HEK293 (cell line): ENCODE measurements around the gene PPP4C.

Source experiments
- SALL2 ChIP-seq: fragments of 450-650 bp; formaldehyde crosslinking; IDR thresholded peaks from 2 replicates; pipeline ENCODE4 v1.5.0; 2017; ENCODE audit warnings: missing biosample characterization, mild to moderate bottlenecking, missing genetic modification characterization, borderline replicate concordance
- TCF7L2 ChIP-seq: IDR thresholded peaks from 2 replicates; pipeline ENCODE4 v1.6.1; 2011; ENCODE audit warnings: low read depth, mild to moderate bottlenecking, inconsistent platforms, low read length, moderate library complexity, borderline replicate concordance
- ZBTB17 ChIP-seq: fragments of 450-650 bp; formaldehyde crosslinking; IDR thresholded peaks from 2 replicates; pipeline ENCODE4 v1.5.1; 2016; ENCODE audit warnings: missing biosample characterization, missing genetic modification characterization
- ZFHX2 ChIP-seq: fragments of 450-650 bp; formaldehyde crosslinking; conservative IDR thresholded peaks from 2 replicates; pipeline ENCODE4 v1.5.1; 2016; ENCODE audit warnings: missing biosample characterization, missing genetic modification characterization
- ZNF114 ChIP-seq: fragments of 450-650 bp; formaldehyde crosslinking; IDR thresholded peaks from 2 replicates; pipeline ENCODE4 v1.5.0; 2017; ENCODE audit warnings: missing biosample characterization, missing genetic modification characterization
- ZNF121 ChIP-seq: fragments of 450-650 bp; formaldehyde crosslinking; IDR thresholded peaks from 2 replicates; pipeline ENCODE4 v1.5.1; 2016; ENCODE audit warnings: missing biosample characterization, missing genetic modification characterization
- ZNF133 ChIP-seq: fragments of 450-650 bp; formaldehyde crosslinking; IDR thresholded peaks from 2 replicates; pipeline ENCODE4 v1.5.1; 2016; ENCODE audit warnings: missing biosample characterization, missing genetic modification characterization
- ZNF140 ChIP-seq: fragments of 450-650 bp; formaldehyde crosslinking; IDR thresholded peaks from 2 replicates; pipeline ENCODE4 v1.5.1; 2016; ENCODE audit warnings: missing biosample characterization, missing genetic modification characterization
- ZNF148 ChIP-seq: fragments of 450-650 bp; formaldehyde crosslinking; IDR thresholded peaks from 2 replicates; pipeline ENCODE4 v1.5.0; 2017; ENCODE audit warnings: missing biosample characterization, missing genetic modification characterization, borderline replicate concordance
- ZNF155 ChIP-seq: fragments of 450-650 bp; formaldehyde crosslinking; IDR thresholded peaks from 2 replicates; pipeline ENCODE4 v1.5.1; 2016; ENCODE audit warnings: missing biosample characterization, missing genetic modification characterization
- ZNF169 ChIP-seq: fragments of 450-650 bp; formaldehyde crosslinking; IDR thresholded peaks from 2 replicates; pipeline ENCODE4 v1.5.1; 2016; ENCODE audit warnings: missing biosample characterization, missing genetic modification characterization
- ZNF26 ChIP-seq: fragments of 450-650 bp; formaldehyde crosslinking; IDR thresholded peaks from 2 replicates; pipeline ENCODE4 v1.5.1; 2016; ENCODE audit warnings: missing biosample characterization, missing genetic modification characterization
- ZNF280C ChIP-seq: fragments of 450-650 bp; formaldehyde crosslinking; IDR thresholded peaks from 2 replicates; pipeline ENCODE4 v1.5.1; 2016; ENCODE audit warnings: missing biosample characterization, missing genetic modification characterization
- ZNF302 ChIP-seq: fragments of 450-650 bp; formaldehyde crosslinking; IDR thresholded peaks from 2 replicates; pipeline ENCODE4 v1.5.1; 2016; ENCODE audit warnings: missing biosample characterization, missing genetic modification characterization, low read depth
- ZNF423 ChIP-seq: fragments of 450-650 bp; formaldehyde crosslinking; IDR thresholded peaks from 2 replicates; pipeline ENCODE4 v1.5.1; 2016; ENCODE audit warnings: missing biosample characterization, missing genetic modification characterization
- ZNF558 ChIP-seq: fragments of 450-650 bp; formaldehyde crosslinking; IDR thresholded peaks from 2 replicates; pipeline ENCODE4 v1.5.1; 2016; ENCODE audit warnings: missing biosample characterization, missing genetic modification characterization
- ZNF621 ChIP-seq: fragments of 450-650 bp; formaldehyde crosslinking; IDR thresholded peaks from 2 replicates; pipeline ENCODE4 v1.5.1; 2017; ENCODE audit warnings: missing biosample characterization, missing genetic modification characterization
- ZNF704 ChIP-seq: fragments of 450-650 bp; formaldehyde crosslinking; IDR thresholded peaks from 2 replicates; pipeline ENCODE4 v1.5.1; 2016; ENCODE audit warnings: missing biosample characterization, missing genetic modification characterization
- ZNF707 ChIP-seq: fragments of 450-650 bp; formaldehyde crosslinking; IDR thresholded peaks from 2 replicates; pipeline ENCODE4 v1.5.1; 2016; ENCODE audit warnings: missing biosample characterization, missing genetic modification characterization
- ZNF768 ChIP-seq: fragments of 450-650 bp; formaldehyde crosslinking; IDR thresholded peaks from 2 replicates; pipeline ENCODE4 v1.5.1; 2018; ENCODE audit warnings: missing biosample characterization, mild to moderate bottlenecking, missing genetic modification characterization
- ZNF791 ChIP-seq: fragments of 450-650 bp; formaldehyde crosslinking; IDR thresholded peaks from 2 replicates; pipeline ENCODE4 v1.5.1; 2016; ENCODE audit warnings: missing biosample characterization, missing genetic modification characterization
- ZNF792 ChIP-seq: fragments of 450-650 bp; formaldehyde crosslinking; IDR thresholded peaks from 2 replicates; pipeline ENCODE4 v1.5.1; 2016; ENCODE audit warnings: missing biosample characterization, missing genetic modification characterization
- ZSCAN16 ChIP-seq: fragments of 450-650 bp; formaldehyde crosslinking; IDR thresholded peaks from 2 replicates; pipeline ENCODE4 v1.5.1; 2016; ENCODE audit warnings: missing biosample characterization, missing genetic modification characterization
- TF ChIP-seq, protein P1 (sequence below): fragments of 450-650 bp; formaldehyde crosslinking; IDR thresholded peaks from 2 replicates; pipeline ENCODE4 v1.5.1; 2017; ENCODE audit warnings: missing biosample characterization, missing genetic modification characterization
- TF ChIP-seq, protein P2 (sequence below): fragments of 450-650 bp; IDR thresholded peaks from 2 replicates; pipeline ENCODE4 v1.5.1; 2018; ENCODE audit warnings: missing biosample characterization, mild to moderate bottlenecking, missing genetic modification characterization
- TF ChIP-seq, protein P3 (sequence below): fragments of 450-650 bp; formaldehyde crosslinking; IDR thresholded peaks from 2 replicates; pipeline ENCODE4 v1.5.1; 2016; ENCODE audit warnings: missing biosample characterization, missing genetic modification characterization

Gene PPP4C

DNA sequence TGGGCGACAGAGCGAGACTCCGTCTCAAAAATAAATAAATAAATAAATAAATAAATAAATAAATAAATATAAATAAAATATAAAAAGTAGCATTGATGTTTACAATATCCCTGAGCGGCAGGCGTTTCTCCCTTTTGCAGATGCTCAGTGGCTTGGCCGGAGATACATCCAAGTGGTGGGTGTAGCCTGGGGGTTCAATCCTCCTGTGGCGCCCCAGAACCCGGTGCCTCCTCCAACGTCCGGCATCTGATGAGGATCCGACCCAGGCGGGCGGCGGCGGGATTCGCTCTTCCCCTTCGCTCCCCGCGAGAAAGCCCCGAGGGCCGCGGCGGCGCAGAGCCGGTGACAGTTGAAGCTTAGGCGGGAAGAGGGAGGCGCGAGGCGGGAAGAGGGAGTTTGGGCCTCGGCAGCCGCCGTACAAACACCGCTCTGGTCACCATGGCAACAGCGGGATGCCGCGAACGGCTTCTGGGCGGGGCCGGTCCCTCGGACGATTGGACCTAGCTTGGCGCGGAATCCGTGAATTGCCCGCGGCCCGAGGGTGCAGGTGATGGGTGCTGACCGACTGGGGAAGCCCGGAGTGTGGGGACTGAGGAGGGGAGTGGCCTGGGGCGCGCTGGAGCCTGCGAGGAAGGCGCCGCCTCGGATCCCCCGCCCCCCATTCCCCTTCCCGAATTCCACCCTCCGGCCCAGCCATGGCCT is 23.0 kb upstream of the PPP4C start (continued):
- TF ChIP-seq ZNF148 (no peak), ZNF558 (peak; percentile 95), ZNF121 (peak; percentile 92), ZNF621 (tag by site-specific recombination) (no peak), SALL2 (tag by site-specific recombination) (no peak), ZNF155 (tag by site-specific recombination) (no peak), ZNF423 (tag by site-specific recombination) (no peak), ZNF169 (tag by site-specific recombination) (no peak), ZSCAN16 (tag by site-specific recombination) (no peak; the same call in 1 of the 2 replicates), ZNF768 (tag by site-specific recombination) (no peak), ZNF704 (tag by site-specific recombination) (peak; percentile 88; the same call in 1 of the 2 replicates), ZBTB17 (tag by site-specific recombination) (peak; percentile 86), ZNF133 (tag by site-specific recombination) (0 out of 2 replicates have a peak, but pooled peaks have one; percentile 6), ZNF26 (tag by site-specific recombination) (no peak), ZNF302 (tag by site-specific recombination) (no peak), ZNF791 (tag by site-specific recombination) (peak; percentile 87), ZNF792 (tag by site-specific recombination) (peak; percentile 69; the same call in 1 of the 2 replicates), ZFHX2 (tag by site-specific recombination) (peak; percentile 50), ZNF280C (tag by site-specific recombination) (no peak), ZNF707 (no peak), TCF7L2 (no peak), ZNF140 (peak; percentile 97; the same call in 1 of the 2 replicates), ZNF114 (no peak)
- TF ChIP-seq, protein P1, sequence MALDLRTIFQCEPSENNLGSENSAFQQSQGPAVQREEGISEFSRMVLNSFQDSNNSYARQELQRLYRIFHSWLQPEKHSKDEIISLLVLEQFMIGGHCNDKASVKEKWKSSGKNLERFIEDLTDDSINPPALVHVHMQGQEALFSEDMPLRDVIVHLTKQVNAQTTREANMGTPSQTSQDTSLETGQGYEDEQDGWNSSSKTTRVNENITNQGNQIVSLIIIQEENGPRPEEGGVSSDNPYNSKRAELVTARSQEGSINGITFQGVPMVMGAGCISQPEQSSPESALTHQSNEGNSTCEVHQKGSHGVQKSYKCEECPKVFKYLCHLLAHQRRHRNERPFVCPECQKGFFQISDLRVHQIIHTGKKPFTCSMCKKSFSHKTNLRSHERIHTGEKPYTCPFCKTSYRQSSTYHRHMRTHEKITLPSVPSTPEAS (tag by site-specific recombination): peak; percentile 55; the same call in 1 of the 2 replicates
- TF ChIP-seq, protein P2, sequence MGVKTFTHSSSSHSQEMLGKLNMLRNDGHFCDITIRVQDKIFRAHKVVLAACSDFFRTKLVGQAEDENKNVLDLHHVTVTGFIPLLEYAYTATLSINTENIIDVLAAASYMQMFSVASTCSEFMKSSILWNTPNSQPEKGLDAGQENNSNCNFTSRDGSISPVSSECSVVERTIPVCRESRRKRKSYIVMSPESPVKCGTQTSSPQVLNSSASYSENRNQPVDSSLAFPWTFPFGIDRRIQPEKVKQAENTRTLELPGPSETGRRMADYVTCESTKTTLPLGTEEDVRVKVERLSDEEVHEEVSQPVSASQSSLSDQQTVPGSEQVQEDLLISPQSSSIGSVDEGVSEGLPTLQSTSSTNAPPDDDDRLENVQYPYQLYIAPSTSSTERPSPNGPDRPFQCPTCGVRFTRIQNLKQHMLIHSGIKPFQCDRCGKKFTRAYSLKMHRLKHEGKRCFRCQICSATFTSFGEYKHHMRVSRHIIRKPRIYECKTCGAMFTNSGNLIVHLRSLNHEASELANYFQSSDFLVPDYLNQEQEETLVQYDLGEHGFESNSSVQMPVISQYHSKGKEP (tag by site-specific recombination): no peak; the same call in 1 of the 2 replicates
- TF ChIP-seq, protein P3, sequence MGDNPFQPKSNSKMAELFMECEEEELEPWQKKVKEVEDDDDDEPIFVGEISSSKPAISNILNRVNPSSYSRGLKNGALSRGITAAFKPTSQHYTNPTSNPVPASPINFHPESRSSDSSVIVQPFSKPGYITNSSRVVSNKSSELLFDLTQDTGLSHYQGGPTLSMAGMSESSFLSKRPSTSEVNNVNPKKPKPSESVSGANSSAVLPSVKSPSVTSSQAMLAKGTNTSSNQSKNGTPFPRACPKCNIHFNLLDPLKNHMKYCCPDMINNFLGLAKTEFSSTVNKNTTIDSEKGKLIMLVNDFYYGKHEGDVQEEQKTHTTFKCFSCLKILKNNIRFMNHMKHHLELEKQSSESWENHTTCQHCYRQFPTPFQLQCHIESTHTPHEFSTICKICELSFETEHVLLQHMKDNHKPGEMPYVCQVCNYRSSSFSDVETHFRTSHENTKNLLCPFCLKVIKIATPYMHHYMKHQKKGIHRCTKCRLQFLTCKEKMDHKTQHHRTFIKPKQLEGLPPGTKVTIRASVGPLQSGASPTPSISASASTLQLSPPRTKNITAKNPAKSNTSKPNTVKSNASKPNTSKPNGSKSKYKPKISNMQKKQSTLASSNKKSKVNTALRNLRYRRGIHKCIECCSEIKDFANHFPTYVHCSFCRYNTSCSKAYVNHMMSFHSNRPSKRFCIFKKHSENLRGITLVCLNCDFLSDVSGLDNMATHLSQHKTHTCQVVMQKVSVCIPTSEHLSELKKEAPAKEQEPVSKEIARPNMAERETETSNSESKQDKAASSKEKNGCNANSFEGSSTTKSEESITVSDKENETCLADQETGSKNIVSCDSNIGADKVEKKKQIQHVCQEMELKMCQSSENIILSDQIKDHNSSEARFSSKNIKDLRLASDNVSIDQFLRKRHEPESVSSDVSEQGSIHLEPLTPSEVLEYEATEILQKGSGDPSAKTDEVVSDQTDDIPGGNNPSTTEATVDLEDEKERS (tag by site-specific recombination): no peak
